ENCODE results near the gene NAGLU.

NAGLU gene

GRCh38 chr17:42536048-42536371 lies at the start of gene NAGLU:
Gene NAGLU, plus strand, starts transcription at chr17:42536241. Its CDS starts 32 bp downstream, at chr17:42536273.
- DNase-seq = peak; percentile 70 to 99 (median 93)

- DNase-seq = no peak
Observed at GRCh38 chr17:42488032-42488431, 48.0 kb upstream of the NAGLU start.

- no peak for DNase-seq
Observed at GRCh38 chr17:42493319-42493718, 42.7 kb upstream of the NAGLU start.

- DNase-seq = no peak
Observed at GRCh38 chr17:42494673-42495072, 41.4 kb upstream of the NAGLU start.

GRCh38 chr17:42498828-42499227 lies 37.2 kb upstream of the NAGLU start:
- no peak for DNase-seq

- no peak for DNase-seq
Observed at GRCh38 chr17:42502091-42502490, 34.0 kb upstream of the NAGLU start.

- DNase-seq = no peak
Observed at GRCh38 chr17:42502926-42503325, 33.1 kb upstream of the NAGLU start.

GRCh38 chr17:42507671-42508070 lies 28.4 kb upstream of the NAGLU start:
- no peak for DNase-seq

GRCh38 chr17:42508426-42509165 lies 27.4 kb upstream of the NAGLU start:
- DNase-seq = no peak

- DNase-seq = no peak
Observed at GRCh38 chr17:42509409-42509808, 26.6 kb upstream of the NAGLU start.

GRCh38 chr17:42509841-42510240 lies 26.2 kb upstream of the NAGLU start:
- DNase-seq = no peak

- DNase-seq = no peak
Observed at GRCh38 chr17:42512246-42512645, 23.8 kb upstream of the NAGLU start.

- DNase-seq = no peak
Observed at GRCh38 chr17:42512733-42513251, 23.2 kb upstream of the NAGLU start.

GRCh38 chr17:42513686-42514085 lies 22.4 kb upstream of the NAGLU start:
- no peak for DNase-seq

GRCh38 chr17:42514279-42514678 lies 21.8 kb upstream of the NAGLU start:
- DNase-seq = no peak

GRCh38 chr17:42514867-42515266 lies 21.2 kb upstream of the NAGLU start:
- DNase-seq = no peak

- peak in 45 of 51 donors; percentile 4 to 83 (median 42) for DNase-seq
Observed at GRCh38 chr17:42517516-42517915, 18.5 kb upstream of the NAGLU start.

GRCh38 chr17:42518046-42518754 lies 17.8 kb upstream of the NAGLU start:
- DNase-seq = peak in 26 of 51 donors; percentile 9 to 79 (median 35)

GRCh38 chr17:42518755-42519545 lies 17.1 kb upstream of the NAGLU start:
- peak in 2 of 51 donors; percentile 14 to 53 for DNase-seq

- DNase-seq = peak in 45 of 51 donors; percentile 10 to 86 (median 69)
Observed at GRCh38 chr17:42519546-42520491, 16.2 kb upstream of the NAGLU start.

- no peak for DNase-seq
Observed at GRCh38 chr17:42520540-42520951, 15.5 kb upstream of the NAGLU start.

All from hypothalamus (tissue), 51 donors.